ENCODE results near the gene NAT9. TPM values are rescaled to one million over a fixed set of nuclear protein-coding genes. Genes with fewer than 3 reads are reported as not detected.

NAT9 gene
- total RNA-seq, 1 donor from 2014 or later: 50.1 TPM

- H3K4me3 Mint-ChIP-seq (ENCODE audit: unreplicated experiment): no peak overlapping the region
- TF ChIP-seq CTCF (IDR thresholded peaks at IDR 0.05; ENCODE audit: unreplicated experiment): no peak
- H3K9me3 Mint-ChIP-seq (ENCODE audit: unreplicated experiment): no peaks in the 10 kb centered on the region
- H3K4me1 Mint-ChIP-seq (ENCODE audit: unreplicated experiment): peaks cover 29% of the 10 kb centered on the region
- H3K36me3 Mint-ChIP-seq (ENCODE audit: low read depth, unreplicated experiment): no peaks in the 10 kb centered on the region
- peaks cover 9% of the 10 kb centered on the region for H3K27me3 Mint-ChIP-seq (ENCODE audit: unreplicated experiment)
- no peak overlapping the region for H3K27ac Mint-ChIP-seq (ENCODE audit: unreplicated experiment)
- DNase-seq (ENCODE audit: low spot score): no peak
Measured at GRCh38 chr17:74738051-74738996, 37.8 kb downstream of the NAT9 start.

- H3K27me3 Mint-ChIP-seq (ENCODE audit: unreplicated experiment): peaks cover 9% of the 10 kb centered on the region
- H3K36me3 Mint-ChIP-seq (ENCODE audit: low read depth, unreplicated experiment): no peaks in the 10 kb centered on the region
- peaks cover 23% of the 10 kb centered on the region for H3K4me1 Mint-ChIP-seq (ENCODE audit: unreplicated experiment)
- H3K4me3 Mint-ChIP-seq (ENCODE audit: unreplicated experiment): peak overlapping the region; percentile 11
- DNase-seq (ENCODE audit: low spot score): peak; percentile 47
- TF ChIP-seq CTCF (IDR thresholded peaks at IDR 0.05; ENCODE audit: unreplicated experiment): peak; percentile 25
- no peak overlapping the region for H3K27ac Mint-ChIP-seq (ENCODE audit: unreplicated experiment)
- H3K9me3 Mint-ChIP-seq (ENCODE audit: unreplicated experiment): no peaks in the 10 kb centered on the region
Measured at GRCh38 chr17:74737299-74738050, 38.7 kb downstream of the NAT9 start.

- Mint-ChIP-seq H3K27ac (ENCODE audit: unreplicated experiment) (no peak within 1 kb of the TSS), H3K36me3 (ENCODE audit: low read depth, unreplicated experiment) (no peaks in the 10 kb centered on the region), H3K27me3 (ENCODE audit: unreplicated experiment) (peaks cover 9% of the 10 kb centered on the region), H3K4me3 (ENCODE audit: unreplicated experiment) (peak within 1 kb of the TSS; percentile 74), H3K9me3 (ENCODE audit: unreplicated experiment) (no peaks in the 10 kb centered on the region), H3K4me1 (ENCODE audit: unreplicated experiment) (peaks cover 15% of the 10 kb centered on the region)
- TF ChIP-seq CTCF (IDR thresholded peaks at IDR 0.05; ENCODE audit: unreplicated experiment): peak; percentile 19
- DNase-seq (ENCODE audit: low spot score): peak; percentile 22
Measured at GRCh38 chr17:74736513-74737298, 39.4 kb downstream of the NAT9 start, which contains the start of gene RAB37. Gene RAB37 (plus strand): TSS chr17:74737256. CDS start chr17:74737273, 17 bp downstream.

- no peaks in the 10 kb centered on the region for H3K36me3 Mint-ChIP-seq (ENCODE audit: low read depth, unreplicated experiment)
- H3K9me3 Mint-ChIP-seq (ENCODE audit: unreplicated experiment): no peaks in the 10 kb centered on the region
- DNase-seq (ENCODE audit: low spot score): no peak
- no peak for TF ChIP-seq CTCF (IDR thresholded peaks at IDR 0.05; ENCODE audit: unreplicated experiment)
- no peak overlapping the region for H3K27ac Mint-ChIP-seq (ENCODE audit: unreplicated experiment)
- H3K4me1 Mint-ChIP-seq (ENCODE audit: unreplicated experiment): peaks cover 8% of the 10 kb centered on the region
- peaks cover 9% of the 10 kb centered on the region for H3K27me3 Mint-ChIP-seq (ENCODE audit: unreplicated experiment)
- no peak overlapping the region for H3K4me3 Mint-ChIP-seq (ENCODE audit: unreplicated experiment)
Measured at GRCh38 chr17:74734256-74734655, 41.9 kb downstream of the NAT9 start.
